Ramos (cell line): ENCODE data around the gene RGS8.

Source experiments
- in situ Hi-C: fragments of 300-500 bp; cut with MboI; formaldehyde crosslinking; loops from one replicate; pipeline ENCODE4 v1.14.3; 2022; ENCODE audit warnings: low sequenced_read_pairs; ENCODE audit not compliant: unreplicated experiment

The RGS8 gene

GRCh38 chr1:182684116-182684828 lies at the start of gene RGS8:
Gene RGS8 (minus strand): TSS chr1:182684587. CDS start chr1:182669649, 14,938 bp downstream.
- in situ Hi-C loops = no loop called here

GRCh38 chr1:182731852-182732575 lies 47.6 kb upstream of the RGS8 start:
- in situ Hi-C loops = no loop called here

GRCh38 chr1:182726912-182727311 lies 42.5 kb upstream of the RGS8 start:
- in situ Hi-C loops = no loop called here

- in situ Hi-C loops = no loop called here
Observed at GRCh38 chr1:182725259-182726255, 41.2 kb upstream of the RGS8 start.

GRCh38 chr1:182724215-182724614 lies 39.8 kb upstream of the RGS8 start:
- in situ Hi-C loops = no loop called here

GRCh38 chr1:182723200-182723599 lies 38.8 kb upstream of the RGS8 start:
- in situ Hi-C loops = no loop called here

- in situ Hi-C loops = no loop called here
Observed at GRCh38 chr1:182721525-182721924, 37.1 kb upstream of the RGS8 start.

GRCh38 chr1:182720463-182720862 lies 36.1 kb upstream of the RGS8 start:
- in situ Hi-C loops = no loop called here

GRCh38 chr1:182719553-182719952 lies 35.2 kb upstream of the RGS8 start:
- in situ Hi-C loops = no loop called here

GRCh38 chr1:182718311-182718710 lies 33.9 kb upstream of the RGS8 start:
- in situ Hi-C loops = no loop called here

- in situ Hi-C loops = no loop called here
Observed at GRCh38 chr1:182716740-182717720, 32.6 kb upstream of the RGS8 start.

GRCh38 chr1:182715531-182715930 lies 31.1 kb upstream of the RGS8 start:
- in situ Hi-C loops = no loop called here

- in situ Hi-C loops = no loop called here
Observed at GRCh38 chr1:182714546-182714945, 30.2 kb upstream of the RGS8 start.

GRCh38 chr1:182713939-182714338 lies 29.6 kb upstream of the RGS8 start:
- in situ Hi-C loops = no loop called here

- in situ Hi-C loops = no loop called here
Observed at GRCh38 chr1:182713492-182713891, 29.1 kb upstream of the RGS8 start.

- in situ Hi-C loops = no loop called here
Observed at GRCh38 chr1:182709855-182710254, 25.5 kb upstream of the RGS8 start.

GRCh38 chr1:182709225-182709764 lies 24.9 kb upstream of the RGS8 start:
- in situ Hi-C loops = no loop called here

GRCh38 chr1:182707122-182707521 lies 22.7 kb upstream of the RGS8 start:
- in situ Hi-C loops = no loop called here

- in situ Hi-C loops = no loop called here
Observed at GRCh38 chr1:182704677-182705076, 20.3 kb upstream of the RGS8 start.
